ENCODE measurements around the gene SMIM5.

DNA sequence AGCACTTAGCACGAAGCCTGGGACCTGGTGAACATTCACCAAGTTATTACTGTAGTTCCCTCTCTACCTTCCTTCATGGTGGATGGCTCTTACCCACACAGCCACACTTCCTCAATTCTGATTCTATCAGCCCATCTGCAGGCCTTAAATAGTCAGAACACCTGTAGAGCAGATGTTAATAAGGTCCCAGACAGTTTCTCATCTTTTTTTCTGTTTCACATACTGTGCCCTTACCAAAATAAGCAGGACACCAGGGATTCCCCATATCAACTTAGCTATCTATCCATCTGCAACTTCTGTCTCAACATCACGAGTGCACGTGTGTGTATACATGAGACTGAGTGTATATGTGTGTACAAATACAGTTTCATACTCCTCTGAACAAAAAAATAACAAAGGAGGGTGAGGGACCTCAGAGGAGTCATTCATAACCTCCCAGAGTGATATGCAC lies 30.9 kb downstream of the SMIM5 start:
- TF ChIP-seq, protein P1, sequence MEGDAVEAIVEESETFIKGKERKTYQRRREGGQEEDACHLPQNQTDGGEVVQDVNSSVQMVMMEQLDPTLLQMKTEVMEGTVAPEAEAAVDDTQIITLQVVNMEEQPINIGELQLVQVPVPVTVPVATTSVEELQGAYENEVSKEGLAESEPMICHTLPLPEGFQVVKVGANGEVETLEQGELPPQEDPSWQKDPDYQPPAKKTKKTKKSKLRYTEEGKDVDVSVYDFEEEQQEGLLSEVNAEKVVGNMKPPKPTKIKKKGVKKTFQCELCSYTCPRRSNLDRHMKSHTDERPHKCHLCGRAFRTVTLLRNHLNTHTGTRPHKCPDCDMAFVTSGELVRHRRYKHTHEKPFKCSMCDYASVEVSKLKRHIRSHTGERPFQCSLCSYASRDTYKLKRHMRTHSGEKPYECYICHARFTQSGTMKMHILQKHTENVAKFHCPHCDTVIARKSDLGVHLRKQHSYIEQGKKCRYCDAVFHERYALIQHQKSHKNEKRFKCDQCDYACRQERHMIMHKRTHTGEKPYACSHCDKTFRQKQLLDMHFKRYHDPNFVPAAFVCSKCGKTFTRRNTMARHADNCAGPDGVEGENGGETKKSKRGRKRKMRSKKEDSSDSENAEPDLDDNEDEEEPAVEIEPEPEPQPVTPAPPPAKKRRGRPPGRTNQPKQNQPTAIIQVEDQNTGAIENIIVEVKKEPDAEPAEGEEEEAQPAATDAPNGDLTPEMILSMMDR (IDR thresholded peaks at IDR 0.05): no peak
- TF ChIP-seq ZFX (IDR thresholded peaks at IDR 0.05; ENCODE audit: borderline replicate concordance): no peak

All from 22Rv1 (cell line).